Adrenal gland (tissue), 12 donors: Measurements from ENCODE around the gene LMO3. TPM values are rescaled to one million over a fixed set of nuclear protein-coding genes. Genes with fewer than 3 reads are reported as not detected.

Experiments
- DNase-seq, 7 donors: peaks; one replicate each; pipeline ENCODE4 v3.0.0-alpha.2; 2019 to 2020
- H3K27ac ChIP-seq, 5 donors: fragments of 200-600 bp; sonication (generic) in 4 of 5; 1 replicate in 3 of 5; 2 replicates in 2 of 5; pipeline versions ENCODE4 v1.5.1 to v1.8.0; 2016 to 2020; ENCODE audit warnings: mild to moderate bottlenecking in 1 of 5
- H3K27me3 ChIP-seq: fragments of 200-600 bp; 2 replicates; pipeline ENCODE4 v1.8.0; 2021
- H3K36me3 ChIP-seq, 2 donors: fragments of 200-600 bp; replicated peaks in 1 of 2; 1 replicate in 1 of 2; 2 replicates in 1 of 2; pipeline versions ENCODE4 v1.5.1 to v1.8.0; 2018 to 2022
- H3K4me1 ChIP-seq, 2 donors: fragments of 200-600 bp; replicated peaks in 1 of 2; 1 replicate in 1 of 2; 2 replicates in 1 of 2; pipeline versions ENCODE4 v1.5.1 to v1.8.0; 2018 to 2021
- H3K4me3 ChIP-seq, 4 donors: fragments of 200-600 bp; sonication (generic) in 3 of 4; one replicate each; pipeline ENCODE4 v1.5.1; 2016 to 2018
- H3K9me3 ChIP-seq, 3 donors: fragments of 200-600 bp; sonication (generic) in 1 of 3; replicated peaks in 1 of 3; 1 replicate in 2 of 3; 2 replicates in 1 of 3; pipeline versions ENCODE4 v1.5.1 to v1.8.0; 2016 to 2021
- CTCF ChIP-seq, 6 experiments: fragments of 450-650 bp in 4 of 6; fragments of 200-600 bp in 2 of 6; sonication (generic) in 1 of 6; IDR thresholded peaks; 1 replicate in 5 of 6; 2 replicates in 1 of 6; pipeline versions ENCODE4 v1.5.1 to v1.8.0; 2016 to 2021; ENCODE audit warnings: antibody characterized with exemption in 6 of 6, mild to moderate bottlenecking in 2 of 6, moderate library complexity in 1 of 6
- POLR2A ChIP-seq, 2 donors: fragments of 450-650 bp; IDR thresholded peaks; one replicate each; pipeline ENCODE4 v1.6.1; 2017; ENCODE audit warnings: antibody characterized with exemption in 2 of 2, mild to moderate bottlenecking in 2 of 2, moderate library complexity in 1 of 2
- WGBS, 4 donors: extraction: QIAGEN DNeasy Blood & Tissue Kit in 2 of 4; methylation state at CpG; one replicate each; pipeline versions ENCODE4 v1.1.5 to v1.1.7; 2013 to 2017; 5-methylcytosine and 5-hydroxymethylcytosine counted together
- intact Hi-C, 2 donors: fragments of 100-400 bp; cut with DNase I; formaldehyde crosslinking; loops; one replicate each; pipeline versions ENCODE4 v1.14.1 to v1.15.0; 2022 to 2023
- polyA plus RNA-seq, 3 donors: library from polyadenylated mRNA; stranded (reverse); fragments of 200-250 nt in 2 of 3; fragments of 350-450 nt in 1 of 3; fragmentation: Illumina TruSeq in 1 of 3; extraction: RNeasy Lipid Tissue Mini Kit (QIAGEN cat#74804) in 1 of 3; gene quantifications; one replicate each; pipeline ENCODE4 v1.2.3, GENCODE V29; 2013 to 2014
- total RNA-seq, 9 donors: library from RNA; depleted of rRNA in 4 of 9; stranded (reverse); fragments of >200 nt in 4 of 9; fragments of 120-200 nt in 1 of 9; fragmentation: NEBNext Ultra II Directional in 1 of 9; extraction: Animal tissue kit (Norgen Biotek cat#: 25700) in 1 of 9; gene quantifications; one replicate each; pipeline versions ENCODE4 v1.1.0 to v1.2.4, GENCODE V29; 2013 to 2023
- donor health status: healthy with polysubstance abuse.
- donor health status: Bipolar disorder and iron deficiency.
- donor health status: DM: yes; HTN: yes; CAD: no.
- donor health status: DM: no; HTN: no; CAD: no.
- donor health status: DM: no; HTN: no; CAD: no.
- donor health status: DM: yes; HTN: yes; CAD: no.

Gene LMO3
- total and polyA plus RNA-seq, 12 donors, result 0.89 to 21.8 (median 7.0) TPM

- TF ChIP-seq POLR2A (IDR thresholded peaks at IDR 0.05) (no peak), CTCF (IDR thresholded peaks at IDR 0.05) (no peak)
- no peak overlapping the region for H3K4me3 ChIP-seq
- peaks cover 0 to 3% (median 0%) of the 10 kb centered on the region in 3 donors for H3K9me3 ChIP-seq
- no peaks in the 10 kb centered on the region for H3K4me1 ChIP-seq
- intact Hi-C loops, result no loop called here
- 57 to 73% (median 67%) methylated on average over 3 of the region's 3 CpGs for WGBS, 4 donors
- no peaks in the 10 kb centered on the region for H3K36me3 ChIP-seq
- no peaks in the 10 kb centered on the region for H3K27me3 ChIP-seq
- no peak overlapping the region for H3K27ac ChIP-seq
- no peak for DNase-seq
These were observed 42.5 kb downstream of the LMO3 start for GRCh38 chr12:16563504-16563903.

- H3K4me1 ChIP-seq, result no peaks in the 10 kb centered on the region
- intact Hi-C loops, result no loop called here
- 76 to 83% (median 76%) methylated on average over 6 of the region's 6 CpGs for WGBS, 4 donors
- no peak for DNase-seq
- peaks cover 0 to 3% (median 0%) of the 10 kb centered on the region in 3 donors for H3K9me3 ChIP-seq
- no peaks in the 10 kb centered on the region for H3K27me3 ChIP-seq
- no peak overlapping the region for H3K4me3 ChIP-seq
- no peak overlapping the region for H3K27ac ChIP-seq
- no peak for TF ChIP-seq CTCF (IDR thresholded peaks at IDR 0.05)
- TF ChIP-seq POLR2A (IDR thresholded peaks at IDR 0.05), result no peak
- H3K36me3 ChIP-seq, result no peaks in the 10 kb centered on the region
These were observed 43.0 kb downstream of the LMO3 start for GRCh38 chr12:16562921-16563320.

GRCh38 chr12:16562435-16562834 lies 43.5 kb downstream of the LMO3 start:
- Histone ChIP-seq H3K36me3 (no peaks in the 10 kb centered on the region), H3K4me1 (no peaks in the 10 kb centered on the region), H3K4me3 (no peak overlapping the region), H3K27ac (no peak overlapping the region), H3K9me3 (peaks cover 0 to 3% (median 0%) of the 10 kb centered on the region in 3 donors), H3K27me3 (no peaks in the 10 kb centered on the region)
- 74 to 80% (median 78%) methylated on average over 3 of the region's 3 CpGs for WGBS, 4 donors
- TF ChIP-seq POLR2A (IDR thresholded peaks at IDR 0.05) (no peak), CTCF (IDR thresholded peaks at IDR 0.05) (no peak)
- no peak for DNase-seq
- intact Hi-C loops, result no loop called here

- Histone ChIP-seq H3K27ac (no peak overlapping the region), H3K4me1 (no peaks in the 10 kb centered on the region), H3K36me3 (no peaks in the 10 kb centered on the region), H3K9me3 (peaks cover 0 to 2% (median 0%) of the 10 kb centered on the region in 3 donors), H3K4me3 (no peak overlapping the region), H3K27me3 (no peaks in the 10 kb centered on the region)
- TF ChIP-seq POLR2A (IDR thresholded peaks at IDR 0.05) (no peak), CTCF (IDR thresholded peaks at IDR 0.05) (no peak)
- intact Hi-C loops, result no loop called here
- DNase-seq, result no peak
- WGBS, 4 donors, result 66 to 77% (median 68%) methylated on average over 5 of the region's 5 CpGs
These were observed 45.7 kb downstream of the LMO3 start for GRCh38 chr12:16560273-16560672.
